Activated CD8-positive, alpha-beta memory T cell treated with anti-CD3 and anti-CD28 coated beads, Interleukin-2, amount 50 U/mL, for 4 hours (primary cell): Measurements from ENCODE around the gene YOD1.

Experiments
- DNase-seq: peaks from one replicate; pipeline ENCODE4 v3.0.0-alpha.2; 2020

Gene YOD1

GRCh38 chr1:207004931-207005830 lies 45.8 kb downstream of the YOD1 start:
- peak; percentile 40 for DNase-seq

GRCh38 chr1:207003210-207003609 lies 47.8 kb downstream of the YOD1 start:
- DNase-seq = no peak

GRCh38 chr1:207002724-207003146 lies 48.3 kb downstream of the YOD1 start:
- DNase-seq = no peak

GRCh38 chr1:207001492-207002245 lies 49.3 kb downstream of the YOD1 start:
- no peak for DNase-seq

- DNase-seq = no peak
Measured at GRCh38 chr1:207000651-207001291, 50.2 kb downstream of the YOD1 start.

GRCh38 chr1:206998816-206999215 lies 52.2 kb downstream of the YOD1 start:
- DNase-seq = no peak
